Smooth muscle cell of the umbilical artery (primary cell): ENCODE data around the gene LYZ. TPM values are rescaled to one million over a fixed set of nuclear protein-coding genes. Genes with fewer than 3 reads are reported as not detected.

Source experiments
- total RNA-seq: library from RNA; depleted of rRNA; stranded (reverse); fragments of >200 nt; gene quantifications from 2 replicates; pipeline ENCODE4 v1.2.3, GENCODE V29; 2014

Gene LYZ
- not detected in 2 replicates for total RNA-seq

GRCh38 chr12:69348162-69348938 lies at the start of gene LYZ:
Gene LYZ, plus strand, starts transcription at chr12:69348381. Its CDS starts 28 bp downstream, at chr12:69348409.

GRCh38 chr12:69359531-69360347 lies 11.6 kb downstream of the LYZ start, which contains the start of gene YEATS4:
Gene YEATS4, plus strand, starts transcription at chr12:69359743. Its CDS starts 230 bp downstream, at chr12:69359973.

Other genes starting within 250 kb of the LYZ start
- gene CPSF6, start 108.8 kb upstream of the LYZ start, total RNA-seq = 14.6 and 24.5 TPM in 2 replicates
- 11.3 and 11.5 TPM in 2 replicates for gene YEATS4, start 11.4 kb downstream of the LYZ start, total RNA-seq
- gene FRS2, start 122.0 kb downstream of the LYZ start, total RNA-seq = 54.9 and 78.1 TPM in 2 replicates
- 255 and 339 TPM in 2 replicates for gene CCT2, start 237.1 kb downstream of the LYZ start, total RNA-seq